Posterior vena cava (tissue), 2 donors: ENCODE data around the gene KLF9. TPM values are rescaled to one million over a fixed set of nuclear protein-coding genes. Genes with fewer than 3 reads are reported as not detected.
A peak's percentile ranks its signal among the peaks of the same experiment; 100 is the strongest.

Experiments
- DNase-seq: peaks from one replicate; pipeline ENCODE4 v3.0.0-alpha.2; 2020; ENCODE audit warnings: low spot score
- intact Hi-C, 2 donors: fragments of 100-400 bp; cut with DNase I; formaldehyde crosslinking; loops; one replicate each; pipeline versions ENCODE4 v1.14.1 to v1.14.2; 2022 to 2023
- long read RNA-seq, 2 donors: library from polyadenylated mRNA; unstranded; transcript quantifications; one replicate each; pipeline ENCODE4 v2.0.0, GENCODE V29; 2020 to 2021
- total RNA-seq, 2 donors: library from RNA; stranded (reverse); fragmentation: NEBNext Ultra II Directional; extraction: Animal tissue kit (Norgen Biotek cat#: 25700); gene quantifications; one replicate each; pipeline ENCODE4 v1.2.1, GENCODE V29; 2021
- donor health status: DM: yes; HTN: yes; CAD: no.
- donor health status: DM: yes; HTN: yes; CAD: no.

Gene KLF9
- total RNA-seq = 100 to 1,000 TPM in 1 of 2 donors, 10 to 100 TPM in 1; 87.1 to 104 TPM
- long read RNA-seq, donor 1, partial matches to known transcripts = 0 of 9 reads
- long read RNA-seq, donor 1, other reads (novel, unspliced or antisense) = 9 of 9 reads
- long read RNA-seq, donor 2, partial matches to known transcripts = 0 of 9 reads
- long read RNA-seq, donor 2, other reads (novel, unspliced or antisense) = 9 of 9 reads

- DNase-seq = peak; percentile 98
These were observed at the start of gene KLF9 for GRCh38 chr9:70413799-70414775. Gene KLF9, minus strand, starts transcription at chr9:70414657. Its CDS starts 1,294 bp downstream, at chr9:70413363.

GRCh38 chr9:70463877-70464276, 49.4 kb upstream of the KLF9 start:
- intact Hi-C loops = no loop called here
- DNase-seq = no peak

More at GRCh38 chr9:70413799-70414775, at the start of gene KLF9:
- intact Hi-C loops = loop anchor here in 1 of 2 donors (10.0 kb wide), 1 partner anchor 191 kb away; no protein-coding TSS in a partner anchor

GRCh38 chr9:70462300-70462699, 47.8 kb upstream of the KLF9 start:
- intact Hi-C loops = no loop called here
- DNase-seq = no peak

GRCh38 chr9:70457235-70457634, 42.8 kb upstream of the KLF9 start:
- intact Hi-C loops = no loop called here
- DNase-seq = no peak

DNA sequence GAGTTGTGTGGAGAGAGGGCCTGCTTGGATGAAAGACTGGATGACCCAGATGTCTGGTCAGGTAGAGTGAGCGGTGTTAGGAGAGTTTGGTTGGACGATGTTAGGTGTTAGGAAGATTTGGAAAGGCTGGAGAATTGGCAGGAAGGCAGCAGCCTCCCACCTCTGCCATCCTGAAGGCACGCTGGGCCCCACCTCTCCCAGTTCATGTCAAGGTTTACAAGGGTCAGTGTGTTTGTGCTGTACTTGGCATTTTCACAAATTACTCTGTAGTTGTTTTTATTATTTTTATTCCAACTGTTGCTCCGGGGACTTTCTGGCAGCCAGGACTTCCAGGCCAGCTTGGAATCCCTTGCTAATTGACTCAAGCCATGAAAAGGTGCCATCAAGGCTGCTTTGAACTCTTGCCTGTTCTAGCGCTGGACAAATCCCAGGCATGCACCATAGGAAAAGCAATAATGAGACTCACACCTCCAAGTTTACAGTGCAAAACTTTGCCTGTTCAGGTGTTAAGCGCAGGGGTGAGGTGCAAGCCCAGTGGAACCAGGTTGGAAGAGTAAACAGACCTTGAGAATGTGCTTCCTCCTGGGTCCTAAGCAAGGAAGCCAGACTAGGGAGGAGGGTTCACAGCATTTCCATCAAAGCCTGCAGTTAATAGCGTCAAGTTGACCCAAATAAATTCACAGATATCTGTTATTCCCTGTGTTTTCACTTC, 41.7 kb upstream of the KLF9 start:
- DNase-seq = no peak
- intact Hi-C loops = no loop called here

GRCh38 chr9:70452365-70452764, 37.9 kb upstream of the KLF9 start:
- intact Hi-C loops = no loop called here
- DNase-seq = no peak

- no peak for DNase-seq
- intact Hi-C loops = no loop called here
These were observed 37.3 kb upstream of the KLF9 start for GRCh38 chr9:70451765-70452164.

GRCh38 chr9:70450738-70451137, 36.3 kb upstream of the KLF9 start:
- intact Hi-C loops = no loop called here
- no peak for DNase-seq

GRCh38 chr9:70449461-70449860, 35.0 kb upstream of the KLF9 start:
- intact Hi-C loops = no loop called here

GRCh38 chr9:70448919-70449318, 34.5 kb upstream of the KLF9 start:
- intact Hi-C loops = no loop called here
- DNase-seq = no peak

More at GRCh38 chr9:70449461-70449860, 35.0 kb upstream of the KLF9 start:
- no peak for DNase-seq

- no peak for DNase-seq
- intact Hi-C loops = no loop called here
These were observed 30.4 kb upstream of the KLF9 start for GRCh38 chr9:70444904-70445303.

GRCh38 chr9:70442328-70442848, 27.9 kb upstream of the KLF9 start:
- no peak for DNase-seq
- intact Hi-C loops = no loop called here

GRCh38 chr9:70441622-70442021, 27.2 kb upstream of the KLF9 start:
- intact Hi-C loops = no loop called here
- DNase-seq = no peak

GRCh38 chr9:70439991-70440706, 25.7 kb upstream of the KLF9 start:
- intact Hi-C loops = no loop called here

GRCh38 chr9:70438341-70438928, 24.0 kb upstream of the KLF9 start:
- DNase-seq = no peak
- intact Hi-C loops = no loop called here

More at GRCh38 chr9:70439991-70440706, 25.7 kb upstream of the KLF9 start:
- DNase-seq = no peak

GRCh38 chr9:70435948-70436347, 21.5 kb upstream of the KLF9 start:
- intact Hi-C loops = no loop called here
- no peak for DNase-seq

- no peak for DNase-seq
- intact Hi-C loops = no loop called here
These were observed 15.4 kb upstream of the KLF9 start for GRCh38 chr9:70429899-70430298.

DNA sequence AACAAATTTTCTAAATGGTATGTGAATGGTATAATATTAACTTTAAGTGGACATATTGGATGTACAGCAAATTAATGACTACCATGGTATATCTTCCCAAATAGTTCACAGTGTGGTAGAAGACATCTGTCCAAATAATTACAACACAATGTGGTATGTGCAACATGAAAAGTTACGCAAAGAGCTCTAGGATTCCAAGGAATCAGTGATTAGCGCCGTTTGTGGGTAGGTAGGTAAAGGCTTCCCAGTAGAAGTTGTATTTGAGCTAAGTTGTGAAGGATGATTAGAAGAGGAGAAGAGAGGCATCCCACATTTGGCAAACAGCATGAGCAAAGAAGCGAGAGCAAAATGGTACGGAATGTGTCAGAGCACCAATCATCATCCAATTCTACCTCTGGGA, 14.3 kb upstream of the KLF9 start:
- intact Hi-C loops = no loop called here
- DNase-seq = no peak
